Measurements from ENCODE around the gene CMSS1. TPM values are rescaled to one million over a fixed set of nuclear protein-coding genes. Genes with fewer than 3 reads are reported as not detected.

CMSS1 gene
- total RNA-seq, 1 donor from 2014 or later = 9.2 TPM

- no peaks in the 10 kb centered on the region for H3K27me3 ChIP-seq
- TF ChIP-seq CTCF (IDR thresholded peaks at IDR 0.05) = no peak
- no peaks in the 10 kb centered on the region for H3K36me3 ChIP-seq
- no peaks in the 10 kb centered on the region for H3K9me3 ChIP-seq
- no peak for DNase-seq (ENCODE audit: low spot score in 2 of 2)
- no peak overlapping the region for H3K27ac ChIP-seq
- intact Hi-C loops (cut with DNase I) = no loop called here
- peaks cover 3 to 32% of the 10 kb centered on the region in 2 donors for H3K4me1 ChIP-seq
- no peak overlapping the region for H3K4me3 ChIP-seq
These were observed 257.5 kb downstream of the CMSS1 start for GRCh38 chr3:100075196-100075595.

GRCh38 chr3:100075851-100076730, 258.4 kb downstream of the CMSS1 start:
- TF ChIP-seq CTCF (IDR thresholded peaks at IDR 0.05) = no peak
- no peak overlapping the region for H3K4me3 ChIP-seq
- intact Hi-C loops (cut with DNase I) = no loop called here
- H3K27me3 ChIP-seq = no peaks in the 10 kb centered on the region
- peaks cover 0 to 33% of the 10 kb centered on the region in 2 donors for H3K4me1 ChIP-seq
- peak overlapping the region; percentile 26 to 42 for H3K27ac ChIP-seq
- H3K9me3 ChIP-seq = no peaks in the 10 kb centered on the region
- H3K36me3 ChIP-seq = no peaks in the 10 kb centered on the region
- DNase-seq (ENCODE audit: low spot score in 2 of 2) = no peak

GRCh38 chr3:100076731-100077529, 259.3 kb downstream of the CMSS1 start:
- Histone ChIP-seq H3K4me1 (peaks cover 0 to 38% of the 10 kb centered on the region in 2 donors), H3K9me3 (no peaks in the 10 kb centered on the region), H3K27ac (peak overlapping the region; percentile 26 to 42), H3K36me3 (no peaks in the 10 kb centered on the region), H3K4me3 (no peak overlapping the region), H3K27me3 (no peaks in the 10 kb centered on the region)
- TF ChIP-seq CTCF (IDR thresholded peaks at IDR 0.05) = no peak
- DNase-seq (ENCODE audit: low spot score in 2 of 2) = no peak
- intact Hi-C loops (cut with DNase I) = no loop called here

- Histone ChIP-seq H3K9me3 (no peaks in the 10 kb centered on the region), H3K4me3 (no peak overlapping the region), H3K27me3 (no peaks in the 10 kb centered on the region), H3K36me3 (no peaks in the 10 kb centered on the region), H3K4me1 (peaks cover 0 to 39% of the 10 kb centered on the region in 2 donors), H3K27ac (peak overlapping the region in 1 of 2 donors; percentile 78)
- intact Hi-C loops (cut with DNase I) = no loop called here
- DNase-seq (ENCODE audit: low spot score in 2 of 2) = no peak
- no peak for TF ChIP-seq CTCF (IDR thresholded peaks at IDR 0.05)
These were observed 261.7 kb downstream of the CMSS1 start for GRCh38 chr3:100079328-100079727.

GRCh38 chr3:100080573-100080972, 262.9 kb downstream of the CMSS1 start:
- intact Hi-C loops (cut with DNase I) = no loop called here
- TF ChIP-seq CTCF (IDR thresholded peaks at IDR 0.05) = no peak

More at GRCh38 chr3:100080573-100080972, 262.9 kb downstream of the CMSS1 start:
- no peak for DNase-seq (ENCODE audit: low spot score in 2 of 2)
- Histone ChIP-seq H3K36me3 (no peaks in the 10 kb centered on the region), H3K27ac (peak overlapping the region; percentile 78 to 84), H3K9me3 (no peaks in the 10 kb centered on the region), H3K4me3 (no peak overlapping the region), H3K4me1 (peaks cover 0 to 39% of the 10 kb centered on the region in 2 donors), H3K27me3 (no peaks in the 10 kb centered on the region)

Data from ascending aorta (tissue), 2 donors.